Measurements from ENCODE around the gene MXRA8.
A peak's percentile ranks its signal among the peaks of the same experiment; 100 is the strongest.

The MXRA8 gene

GRCh38 chr1:1402072-1402900, 43.9 kb upstream of the MXRA8 start:
- TF ChIP-seq, protein P1, sequence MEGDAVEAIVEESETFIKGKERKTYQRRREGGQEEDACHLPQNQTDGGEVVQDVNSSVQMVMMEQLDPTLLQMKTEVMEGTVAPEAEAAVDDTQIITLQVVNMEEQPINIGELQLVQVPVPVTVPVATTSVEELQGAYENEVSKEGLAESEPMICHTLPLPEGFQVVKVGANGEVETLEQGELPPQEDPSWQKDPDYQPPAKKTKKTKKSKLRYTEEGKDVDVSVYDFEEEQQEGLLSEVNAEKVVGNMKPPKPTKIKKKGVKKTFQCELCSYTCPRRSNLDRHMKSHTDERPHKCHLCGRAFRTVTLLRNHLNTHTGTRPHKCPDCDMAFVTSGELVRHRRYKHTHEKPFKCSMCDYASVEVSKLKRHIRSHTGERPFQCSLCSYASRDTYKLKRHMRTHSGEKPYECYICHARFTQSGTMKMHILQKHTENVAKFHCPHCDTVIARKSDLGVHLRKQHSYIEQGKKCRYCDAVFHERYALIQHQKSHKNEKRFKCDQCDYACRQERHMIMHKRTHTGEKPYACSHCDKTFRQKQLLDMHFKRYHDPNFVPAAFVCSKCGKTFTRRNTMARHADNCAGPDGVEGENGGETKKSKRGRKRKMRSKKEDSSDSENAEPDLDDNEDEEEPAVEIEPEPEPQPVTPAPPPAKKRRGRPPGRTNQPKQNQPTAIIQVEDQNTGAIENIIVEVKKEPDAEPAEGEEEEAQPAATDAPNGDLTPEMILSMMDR (conservative IDR thresholded peaks at IDR 0.05): peak; percentile 72
- H3K27ac ChIP-seq: peak overlapping the region; percentile 95; the same call in 1 of the 2 replicates

DNA sequence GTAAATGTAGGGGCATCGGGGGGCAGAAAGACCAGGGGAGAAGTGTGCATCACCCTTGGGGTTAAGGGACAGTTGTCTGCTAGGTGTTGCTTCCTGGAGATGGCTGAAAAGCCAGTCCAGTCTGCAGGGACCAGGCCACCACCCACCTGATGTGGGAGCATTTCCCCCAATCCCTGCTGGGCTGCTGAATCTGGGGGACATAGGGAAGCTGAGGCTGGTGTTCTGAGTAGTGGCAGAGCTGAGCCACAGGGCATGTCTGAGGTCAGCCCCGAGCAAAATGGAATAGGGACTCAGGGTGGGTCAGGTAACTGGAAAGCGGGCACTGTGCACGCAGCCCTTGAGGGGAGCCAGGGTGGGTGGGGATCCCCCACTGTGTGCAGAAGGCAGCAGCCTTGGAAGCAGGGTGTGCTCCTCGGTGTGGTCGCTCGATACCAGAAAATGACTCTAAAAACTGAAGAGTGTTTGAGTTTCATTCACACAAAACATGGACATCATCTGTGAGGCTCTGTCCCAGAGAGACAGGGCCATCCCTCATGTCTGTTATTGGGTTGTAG, 43.2 kb upstream of the MXRA8 start:
- peak overlapping the region; percentile 95 for H3K27ac ChIP-seq
- TF ChIP-seq, protein P1 (conservative IDR thresholded peaks at IDR 0.05): no peak

DNA sequence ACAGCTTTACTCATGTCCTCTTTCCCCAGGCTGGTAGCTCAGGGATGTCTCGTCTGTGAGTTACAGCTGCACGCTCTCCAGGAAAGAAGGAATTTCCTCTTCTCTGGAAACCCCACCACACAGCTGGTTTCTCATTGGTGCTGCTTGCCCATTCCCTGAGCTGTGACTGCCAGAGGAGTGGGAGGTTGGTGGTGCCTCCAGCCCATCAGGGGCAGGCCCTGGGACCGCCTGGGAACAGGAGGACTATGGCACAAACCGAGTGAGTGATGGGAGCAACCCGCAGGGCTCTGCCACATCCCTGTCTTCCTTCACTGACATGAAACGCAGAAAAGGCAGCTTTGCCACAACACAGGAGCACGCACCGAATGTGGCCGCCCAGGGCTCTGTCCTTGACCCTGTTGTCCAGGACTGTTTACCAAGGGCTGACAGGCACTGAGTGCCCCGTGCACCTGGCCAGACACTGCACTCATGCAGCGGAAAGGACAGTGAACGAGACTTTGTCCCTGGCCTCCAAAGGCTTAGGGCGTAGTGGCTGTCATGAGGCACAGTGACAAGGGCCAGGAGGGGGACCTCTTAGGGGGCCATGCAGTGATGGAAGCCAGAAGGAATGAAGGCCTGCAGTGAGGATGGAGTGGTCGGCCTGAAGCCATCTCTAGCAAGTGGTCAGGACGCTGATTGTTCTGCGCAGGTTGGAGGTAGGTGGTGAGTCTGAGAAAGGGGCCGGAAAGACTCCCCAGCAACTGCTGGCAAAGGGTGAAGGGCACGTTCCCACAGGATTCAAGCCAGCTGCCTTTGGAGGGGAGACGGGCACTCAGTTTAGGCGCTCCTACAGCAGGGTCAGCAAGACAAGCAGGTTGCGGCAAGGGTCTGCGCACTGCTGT, 42.5 kb upstream of the MXRA8 start:
- peak overlapping the region; percentile 95 for H3K27ac ChIP-seq
- TF ChIP-seq, protein P1 (conservative IDR thresholded peaks at IDR 0.05): no peak

DNA sequence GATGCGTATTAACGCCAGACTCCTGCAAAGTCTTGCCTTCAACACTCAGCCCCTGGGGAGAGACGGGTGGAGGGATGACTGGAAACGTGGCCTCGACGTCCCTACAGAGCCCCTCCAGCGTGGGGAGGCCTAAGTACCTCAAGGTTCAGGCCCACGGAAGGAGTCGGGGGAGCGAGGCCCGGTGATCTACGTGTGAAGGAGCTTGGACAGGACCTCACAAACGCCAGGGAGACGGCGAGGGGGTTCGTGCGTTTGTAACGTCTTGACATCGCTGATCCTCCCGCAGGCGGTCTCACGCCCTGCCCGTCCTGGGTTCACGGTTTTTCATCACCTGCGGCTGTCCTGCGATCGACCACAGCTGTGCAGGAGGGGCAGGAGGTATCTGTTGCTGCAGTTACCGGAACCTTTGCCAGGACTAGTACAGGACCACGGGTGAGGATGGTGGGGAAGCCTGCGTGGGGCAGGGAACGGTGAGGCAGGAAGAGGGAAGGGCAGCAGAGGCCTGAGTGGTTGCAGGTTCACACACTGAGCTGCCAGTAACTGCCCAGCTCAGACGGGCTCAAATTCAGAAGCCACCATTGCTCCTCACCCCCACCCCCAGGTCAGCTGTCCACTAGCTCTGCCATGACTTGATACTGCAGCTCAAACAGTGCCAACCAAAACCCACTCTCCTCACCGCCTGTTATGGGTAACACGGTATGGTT, 41.7 kb upstream of the MXRA8 start:
- TF ChIP-seq, protein P1 (conservative IDR thresholded peaks at IDR 0.05): no peak
- H3K27ac ChIP-seq: peak overlapping the region; percentile 95

- peak within 1 kb of the TSS; percentile 95 for H3K27ac ChIP-seq
- TF ChIP-seq, protein P1 (conservative IDR thresholded peaks at IDR 0.05): peak; percentile 75
Measured at GRCh38 chr1:1399187-1399871, 41.0 kb upstream of the MXRA8 start, which contains the start of gene CCNL2. TSS of gene CCNL2 (minus strand) at chr1:1399335. CDS start at chr1:1399306, 29 bp downstream.

- peak overlapping the region; percentile 95 for H3K27ac ChIP-seq
- TF ChIP-seq, protein P1 (conservative IDR thresholded peaks at IDR 0.05): no peak
Measured at GRCh38 chr1:1398677-1399186, 40.4 kb upstream of the MXRA8 start.

Data from VCaP (cell line).